SIG-M5 treated with dmso at 0.1 percent for 504 hours (cell line): ENCODE results near the gene DMTF1.
A peak's percentile ranks its signal among the peaks of the same experiment; 100 is the strongest.
"Not testable (repeated sequence)": the region's sequence is repeated elsewhere in the genome, so short reads cannot be mapped to it uniquely, and the experiment has no call there.

ENCODE experiments used
- DNase-seq: peaks from one replicate; lab custom pipeline; 2025; ENCODE audit not compliant: unreplicated experiment; lab: John Stamatoyannopoulos, UW

Gene DMTF1

GRCh38 chr7:87192784-87193487, 40.7 kb downstream of the DMTF1 start:
- no peak for DNase-seq

- DNase-seq = no peak
These were observed 41.7 kb downstream of the DMTF1 start for GRCh38 chr7:87193912-87194311.

DNA sequence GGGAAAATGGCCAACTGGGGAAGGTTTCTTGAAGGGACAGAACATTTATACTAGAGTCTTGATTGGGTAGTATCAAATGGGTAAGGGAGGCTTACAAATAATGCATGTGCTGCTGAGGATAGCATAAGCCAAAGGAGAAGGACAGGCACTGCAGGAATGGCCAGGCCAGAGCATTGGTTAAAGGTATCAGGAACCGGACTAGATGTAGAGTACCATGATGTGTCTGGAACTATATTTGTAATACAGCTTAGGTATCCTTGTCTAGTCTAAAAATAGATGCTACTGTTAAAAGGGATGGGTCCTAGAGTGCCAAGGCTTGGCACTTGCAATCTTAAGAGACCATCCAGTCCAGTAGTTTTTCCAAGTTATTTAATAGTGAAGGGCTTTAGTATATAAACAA, 47.0 kb downstream of the DMTF1 start:
- DNase-seq = no peak

GRCh38 chr7:87199700-87200450, 47.6 kb downstream of the DMTF1 start:
- DNase-seq = no peak

DNA sequence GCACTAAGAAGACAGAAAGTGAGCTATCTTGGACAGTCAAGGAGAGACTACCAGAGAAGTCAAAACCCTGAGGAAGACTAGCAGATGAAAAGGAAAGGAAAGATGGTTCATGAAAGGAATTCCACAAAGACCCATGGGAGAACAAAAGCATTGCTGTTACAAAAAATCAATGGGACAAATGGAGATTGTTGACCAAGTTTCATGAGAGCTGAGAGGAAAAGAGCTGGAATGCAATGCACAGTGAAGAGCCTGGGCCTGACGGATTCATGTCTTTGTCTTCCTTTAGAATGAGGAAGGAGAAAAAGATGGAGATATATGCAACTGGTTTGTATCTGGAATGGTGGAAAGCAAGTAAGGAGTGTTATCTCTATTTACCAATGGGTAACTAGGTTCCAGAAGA, 50.0 kb downstream of the DMTF1 start:
- DNase-seq = no peak

GRCh38 chr7:87202705-87203104, 50.5 kb downstream of the DMTF1 start:
- no peak for DNase-seq

GRCh38 chr7:87203929-87204328, 51.7 kb downstream of the DMTF1 start:
- not testable (repeated sequence) for DNase-seq

- DNase-seq = no peak
These were observed 52.7 kb downstream of the DMTF1 start for GRCh38 chr7:87204933-87205332.

DNA sequence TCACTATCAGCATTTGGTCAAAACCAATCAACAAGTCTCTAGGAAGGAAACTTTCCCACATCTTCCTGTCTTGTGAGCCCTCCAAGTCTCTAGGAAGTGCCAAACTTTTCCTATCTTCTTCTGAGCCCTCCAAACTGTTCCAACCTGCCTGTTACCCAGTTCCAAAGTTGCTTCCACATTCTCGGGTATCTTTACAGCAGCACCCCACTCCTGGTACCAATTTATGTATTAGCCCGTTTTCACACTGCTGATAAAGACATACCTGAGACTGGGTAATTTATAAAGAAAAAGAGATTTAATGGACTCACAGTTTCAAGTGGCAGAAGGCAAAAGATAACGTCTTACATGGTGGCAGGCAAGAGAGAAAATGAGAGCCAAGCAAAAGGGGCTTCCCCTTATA, 53.4 kb downstream of the DMTF1 start:
- not testable (repeated sequence) for DNase-seq

DNA sequence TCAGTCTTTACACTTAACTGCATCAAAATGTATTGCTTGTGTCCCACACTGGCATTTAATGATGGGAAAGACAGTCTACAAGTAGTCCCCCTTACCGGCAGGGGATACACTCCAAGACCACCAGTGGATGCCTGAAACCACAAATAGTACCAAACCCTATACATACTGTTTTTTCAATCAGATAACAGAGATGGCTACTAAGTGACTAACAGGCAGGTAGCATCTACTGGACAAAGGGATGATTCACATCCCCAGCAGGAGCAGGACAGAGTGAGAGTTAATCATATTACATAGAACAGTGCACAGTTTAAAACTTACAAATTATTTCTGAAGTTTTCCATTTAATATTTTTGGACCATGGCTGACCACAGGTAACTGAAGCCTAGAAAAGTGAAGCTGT, 54.1 kb downstream of the DMTF1 start:
- no peak for DNase-seq

GRCh38 chr7:87209295-87209924, 57.2 kb downstream of the DMTF1 start:
- no peak for DNase-seq

GRCh38 chr7:87210506-87210905, 58.3 kb downstream of the DMTF1 start:
- DNase-seq = no peak

- DNase-seq = no peak
These were observed 60.2 kb downstream of the DMTF1 start for GRCh38 chr7:87212498-87212897.

DNA sequence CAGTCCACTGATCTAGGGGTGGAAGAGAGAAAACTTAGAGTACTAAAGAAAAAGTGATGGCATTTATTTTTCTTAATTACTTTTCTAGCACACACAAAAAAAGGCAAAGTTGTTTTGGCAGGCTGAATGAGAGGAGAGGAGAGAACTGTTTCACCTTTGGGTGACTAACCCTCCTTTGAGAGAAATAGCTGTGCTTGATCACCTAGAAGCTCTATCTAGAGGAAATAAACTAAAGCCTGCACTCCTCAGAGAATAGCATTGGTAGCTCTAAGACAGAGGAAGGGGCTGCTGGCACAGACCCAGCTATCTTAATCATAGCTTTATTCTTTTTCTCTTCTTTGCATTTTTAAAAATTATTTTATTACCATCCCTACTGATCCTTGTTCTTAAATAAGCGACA, 61.0 kb downstream of the DMTF1 start:
- no peak for DNase-seq

GRCh38 chr7:87213811-87214210, 61.6 kb downstream of the DMTF1 start:
- no peak for DNase-seq

DNA sequence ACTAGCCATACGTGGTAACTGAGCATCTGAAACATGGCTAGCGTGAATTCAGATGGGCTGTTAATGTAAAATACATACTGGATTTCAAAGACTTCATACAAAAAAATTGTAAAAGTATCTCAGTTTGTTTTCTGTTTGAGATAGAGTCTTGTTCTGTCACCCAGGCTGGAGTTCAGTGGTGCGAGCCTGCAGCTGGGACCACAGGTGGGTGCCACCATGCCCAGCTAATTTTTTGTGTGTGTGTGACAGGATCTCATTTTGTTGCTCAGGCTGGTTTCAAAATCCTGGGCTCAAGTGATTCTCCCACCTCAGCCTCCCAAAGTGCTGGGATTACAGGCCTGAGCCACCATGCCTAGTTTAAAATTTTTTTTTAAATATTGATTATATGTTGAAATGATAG, 62.8 kb downstream of the DMTF1 start:
- no peak for DNase-seq

DNA sequence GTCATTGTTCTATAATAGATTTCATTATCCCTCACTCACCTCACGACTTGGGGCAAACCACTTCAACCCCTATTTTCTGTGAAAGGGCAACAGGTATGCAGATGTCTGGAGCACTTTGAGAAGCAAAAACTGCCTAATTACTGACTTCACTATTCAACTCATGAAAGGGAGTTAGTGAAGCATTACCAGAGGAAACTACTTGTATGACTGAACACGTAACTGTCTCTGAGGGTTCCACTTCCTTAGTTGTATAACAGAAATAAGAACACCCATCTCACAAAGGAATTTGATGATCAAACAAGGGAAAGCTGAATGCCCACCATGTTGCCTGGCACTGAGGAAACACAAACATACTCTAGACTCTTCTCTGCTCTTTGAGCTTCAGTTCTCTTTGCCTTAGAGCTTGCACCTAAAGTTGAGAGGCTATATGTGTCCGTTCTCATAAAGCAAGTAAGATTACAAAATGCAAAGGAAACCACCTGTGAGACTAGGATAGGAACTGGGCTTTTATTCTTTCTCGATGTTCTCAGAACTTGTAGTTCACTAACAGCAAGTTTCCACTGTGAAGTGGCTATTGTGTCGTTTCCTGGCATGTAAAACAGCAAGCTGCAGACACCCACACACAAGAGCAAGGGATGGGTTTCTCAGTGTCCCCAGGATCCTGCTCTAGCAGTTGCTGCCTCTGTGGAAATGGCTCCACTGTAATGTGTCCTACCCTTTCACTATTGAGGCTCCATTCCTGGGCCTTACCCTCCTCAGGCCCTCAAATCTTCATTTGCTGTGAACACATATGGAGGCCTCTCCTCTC, 64.7 kb downstream of the DMTF1 start:
- DNase-seq = no peak

DNA sequence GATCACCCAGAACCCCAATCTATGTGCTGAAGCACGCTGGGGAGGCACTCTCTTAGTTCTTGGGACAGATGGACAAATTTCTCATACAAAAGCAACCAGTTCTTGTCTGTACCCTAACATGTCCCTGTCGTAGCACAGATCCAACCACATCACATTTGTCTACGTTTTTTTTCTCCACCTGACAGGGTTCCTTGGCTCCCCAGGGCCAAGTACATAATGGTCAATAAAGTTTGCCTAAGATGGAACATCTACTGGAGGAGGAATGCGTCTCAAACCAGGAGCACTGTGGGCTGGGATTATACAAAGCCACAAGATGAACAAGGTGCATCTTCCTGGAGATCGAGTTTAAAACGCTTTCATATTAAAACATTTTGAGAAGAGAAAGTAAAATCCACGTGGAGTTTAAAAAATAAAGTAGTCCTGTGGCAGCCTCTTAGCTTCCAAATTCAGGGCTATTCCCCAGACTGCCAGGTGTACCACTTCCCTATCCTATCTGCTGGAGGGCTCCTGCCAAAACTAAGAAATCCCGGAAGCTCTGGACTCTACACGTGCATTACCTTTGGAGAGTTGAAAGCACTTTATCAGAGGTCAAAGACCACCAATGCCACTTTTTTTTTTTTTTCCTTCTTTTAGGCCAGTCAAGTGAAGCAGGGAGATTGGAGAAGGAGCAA, 65.9 kb downstream of the DMTF1 start:
- no peak for DNase-seq

- DNase-seq = peak; percentile 80
These were observed 66.7 kb downstream of the DMTF1 start for GRCh38 chr7:87218796-87219544.

- DNase-seq = peak; percentile 82
These were observed 67.3 kb downstream of the DMTF1 start, which contains the start of gene TMEM243 for GRCh38 chr7:87219545-87220025. Gene TMEM243 (minus strand): TSS chr7:87219732. CDS start chr7:87219503, 229 bp downstream.
